Measurements from ENCODE around the gene NPAS3.

The NPAS3 gene

DNA sequence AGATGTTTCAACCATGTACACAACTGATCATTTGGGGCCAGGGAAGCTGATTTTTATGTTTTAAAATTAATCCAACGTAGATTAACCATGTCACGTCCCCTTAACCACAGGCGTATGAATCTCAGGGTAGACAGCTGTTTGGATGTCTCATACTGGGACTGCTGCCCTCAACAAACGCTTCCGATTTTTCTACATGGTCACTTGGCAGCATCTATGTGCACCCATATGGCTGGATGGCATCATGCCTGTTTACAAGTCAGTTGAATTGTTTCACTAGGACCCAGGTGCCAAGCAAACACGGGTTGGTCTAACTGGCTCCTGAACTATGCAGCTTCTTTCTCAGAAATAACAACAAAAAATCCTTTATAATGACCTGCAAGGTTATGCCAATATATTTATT, 393.8 kb downstream of the NPAS3 start:
- TF ChIP-seq, protein P1, sequence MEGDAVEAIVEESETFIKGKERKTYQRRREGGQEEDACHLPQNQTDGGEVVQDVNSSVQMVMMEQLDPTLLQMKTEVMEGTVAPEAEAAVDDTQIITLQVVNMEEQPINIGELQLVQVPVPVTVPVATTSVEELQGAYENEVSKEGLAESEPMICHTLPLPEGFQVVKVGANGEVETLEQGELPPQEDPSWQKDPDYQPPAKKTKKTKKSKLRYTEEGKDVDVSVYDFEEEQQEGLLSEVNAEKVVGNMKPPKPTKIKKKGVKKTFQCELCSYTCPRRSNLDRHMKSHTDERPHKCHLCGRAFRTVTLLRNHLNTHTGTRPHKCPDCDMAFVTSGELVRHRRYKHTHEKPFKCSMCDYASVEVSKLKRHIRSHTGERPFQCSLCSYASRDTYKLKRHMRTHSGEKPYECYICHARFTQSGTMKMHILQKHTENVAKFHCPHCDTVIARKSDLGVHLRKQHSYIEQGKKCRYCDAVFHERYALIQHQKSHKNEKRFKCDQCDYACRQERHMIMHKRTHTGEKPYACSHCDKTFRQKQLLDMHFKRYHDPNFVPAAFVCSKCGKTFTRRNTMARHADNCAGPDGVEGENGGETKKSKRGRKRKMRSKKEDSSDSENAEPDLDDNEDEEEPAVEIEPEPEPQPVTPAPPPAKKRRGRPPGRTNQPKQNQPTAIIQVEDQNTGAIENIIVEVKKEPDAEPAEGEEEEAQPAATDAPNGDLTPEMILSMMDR (IDR thresholded peaks at IDR 0.05; ENCODE audit: low read depth, low read length, missing control alignments) = no peak
- no peaks in the 10 kb centered on the region for H3K27me3 ChIP-seq (replicated peaks)
- no peak overlapping the region for H3K27ac ChIP-seq
- H3K4me3 ChIP-seq (ENCODE audit: low read depth, low read length) = no peak overlapping the region
- in situ Hi-C loops (cut with HindIII; ENCODE audit: low pct_ligation_motif_present, low sequenced_read_pairs) = no loop called here
- no peak for DNase-seq
- no peaks in the 10 kb centered on the region for H3K36me3 ChIP-seq (replicated peaks)

DNA sequence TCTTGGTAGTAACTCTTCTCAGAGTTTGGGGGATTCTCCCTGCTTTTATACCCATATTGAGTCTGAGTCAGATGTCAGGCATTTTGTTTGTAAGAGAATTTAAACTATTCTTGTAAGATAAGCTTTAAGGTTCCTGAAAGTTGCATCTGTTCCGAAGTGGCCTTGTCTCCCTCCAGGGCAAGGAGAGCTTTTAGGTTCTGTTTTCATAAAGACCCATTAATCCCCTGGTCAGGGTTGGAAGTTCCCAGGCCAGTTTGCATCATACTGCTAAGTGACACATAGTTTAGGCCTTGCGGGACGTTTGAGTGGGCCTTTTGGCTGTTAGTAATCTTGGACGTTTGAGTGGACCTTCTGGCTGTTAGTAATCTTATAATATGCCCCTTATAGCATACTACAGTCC, 396.7 kb downstream of the NPAS3 start:
- H3K4me3 ChIP-seq (ENCODE audit: low read depth, low read length) = no peak overlapping the region
- TF ChIP-seq, protein P1 (IDR thresholded peaks at IDR 0.05; ENCODE audit: low read depth, low read length, missing control alignments) = no peak
- no peaks in the 10 kb centered on the region for H3K36me3 ChIP-seq (replicated peaks)
- H3K27ac ChIP-seq = no peak overlapping the region
- H3K27me3 ChIP-seq (replicated peaks) = no peaks in the 10 kb centered on the region
- peak; percentile 36 for DNase-seq
- in situ Hi-C loops (cut with HindIII; ENCODE audit: low pct_ligation_motif_present, low sequenced_read_pairs) = no loop called here

DNA sequence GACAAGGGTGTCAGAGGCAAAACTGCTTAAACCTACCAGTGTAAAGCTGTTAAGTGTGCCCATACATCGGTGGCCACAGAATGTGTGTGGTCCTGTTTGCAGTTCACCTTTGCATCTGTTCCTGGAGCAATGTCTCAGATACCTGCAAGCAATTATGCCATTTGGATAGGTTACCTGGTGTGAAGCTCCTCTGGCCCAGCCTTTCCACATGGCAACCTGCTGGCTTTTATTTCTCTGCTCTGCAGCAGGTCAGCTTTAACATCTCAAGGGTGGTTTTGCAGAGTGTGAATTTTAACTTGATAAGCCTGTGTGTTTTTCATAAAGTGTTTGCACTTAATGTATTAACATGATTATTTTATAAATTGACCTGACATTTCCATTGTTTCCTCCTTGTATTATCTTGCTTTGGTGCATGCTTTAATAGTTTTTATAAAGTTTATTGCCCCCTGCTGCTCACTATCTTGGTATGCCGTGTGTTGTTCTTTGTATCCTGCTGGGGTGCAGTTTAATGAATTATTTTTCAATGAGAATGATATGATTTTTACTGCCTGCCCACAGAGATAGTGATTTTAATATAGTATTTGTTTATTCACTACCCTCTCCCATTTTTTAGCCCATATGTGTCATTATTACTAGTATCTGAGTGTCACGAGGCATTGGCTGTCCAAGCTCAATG, 403.8 kb downstream of the NPAS3 start:
- TF ChIP-seq, protein P1 (IDR thresholded peaks at IDR 0.05; ENCODE audit: low read depth, low read length, missing control alignments) = no peak
- Histone ChIP-seq H3K27me3 (replicated peaks) (no peaks in the 10 kb centered on the region), H3K4me3 (ENCODE audit: low read depth, low read length) (no peak overlapping the region), H3K36me3 (replicated peaks) (no peaks in the 10 kb centered on the region), H3K27ac (peak overlapping the region; percentile 28)
- in situ Hi-C loops (cut with HindIII; ENCODE audit: low pct_ligation_motif_present, low sequenced_read_pairs) = no loop called here
- no peak for DNase-seq

DNA sequence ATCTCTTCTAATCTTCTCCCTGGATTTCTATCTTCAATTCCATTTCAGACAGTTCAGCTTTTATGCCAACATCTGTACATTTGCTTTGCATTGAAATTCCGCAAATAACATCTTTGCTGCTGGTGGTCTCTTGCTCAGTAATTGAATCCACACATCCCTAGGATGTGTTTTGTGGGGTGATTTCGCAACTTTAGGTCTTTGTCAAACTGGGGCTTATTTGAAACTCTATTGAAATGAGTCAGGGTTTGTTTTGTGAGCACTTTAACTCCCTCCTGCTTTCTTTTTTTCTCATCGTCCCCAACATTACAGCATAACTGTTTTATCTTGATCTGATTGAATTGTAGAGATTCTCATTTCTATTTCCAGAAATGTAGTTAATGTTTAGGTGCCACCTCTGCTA, 404.3 kb downstream of the NPAS3 start:
- DNase-seq = peak; percentile 52
- TF ChIP-seq, protein P1 (IDR thresholded peaks at IDR 0.05; ENCODE audit: low read depth, low read length, missing control alignments) = no peak
- in situ Hi-C loops (cut with HindIII; ENCODE audit: low pct_ligation_motif_present, low sequenced_read_pairs) = no loop called here
- Histone ChIP-seq H3K27me3 (replicated peaks) (no peaks in the 10 kb centered on the region), H3K27ac (peak overlapping the region; percentile 28), H3K36me3 (replicated peaks) (no peaks in the 10 kb centered on the region), H3K4me3 (ENCODE audit: low read depth, low read length) (no peak overlapping the region)

DNA sequence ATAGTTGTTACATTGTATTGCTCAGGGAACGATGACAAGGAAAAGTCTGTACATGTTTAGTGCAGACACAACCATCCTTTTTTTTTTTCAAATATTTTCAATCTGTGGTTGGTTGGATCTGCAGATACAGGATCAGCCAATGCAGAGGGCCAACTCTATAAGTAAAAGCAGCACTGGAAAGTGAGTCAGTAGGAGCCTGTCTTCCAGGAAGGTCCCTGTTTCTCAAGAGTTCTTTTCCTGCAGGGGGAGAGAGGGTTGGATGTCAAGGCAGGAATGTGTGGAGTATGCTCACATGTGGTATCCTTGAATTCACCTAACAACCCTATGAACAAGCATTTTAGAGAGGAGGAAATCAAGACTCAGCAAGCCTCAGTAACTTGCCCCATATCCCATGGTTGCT, 409.1 kb downstream of the NPAS3 start:
- no peak overlapping the region for H3K4me3 ChIP-seq (ENCODE audit: low read depth, low read length)
- no peak overlapping the region for H3K27ac ChIP-seq
- TF ChIP-seq, protein P1 (IDR thresholded peaks at IDR 0.05; ENCODE audit: low read depth, low read length, missing control alignments) = no peak
- no peaks in the 10 kb centered on the region for H3K36me3 ChIP-seq (replicated peaks)
- no peak for DNase-seq
- H3K27me3 ChIP-seq (replicated peaks) = no peaks in the 10 kb centered on the region
- in situ Hi-C loops (cut with HindIII; ENCODE audit: low pct_ligation_motif_present, low sequenced_read_pairs) = no loop called here

DNA sequence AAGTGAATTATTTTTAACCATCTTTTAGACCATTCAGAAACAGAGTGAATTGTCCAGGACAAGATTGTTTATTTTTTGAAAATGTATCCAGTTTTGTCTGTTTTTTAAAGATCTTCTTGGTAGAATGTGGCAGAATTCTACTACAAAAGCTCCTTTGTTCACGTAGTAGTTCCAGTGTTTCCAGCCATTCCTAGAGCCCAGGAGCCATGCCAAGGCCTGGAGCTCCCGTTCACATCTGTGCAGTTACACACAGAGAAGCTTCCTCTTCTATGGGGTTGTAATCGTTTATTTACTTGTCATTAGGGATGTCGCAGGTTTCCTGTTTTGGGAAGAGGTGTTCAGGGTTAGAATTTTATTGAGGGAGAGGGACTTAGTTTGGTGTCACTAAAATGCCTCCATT, 409.8 kb downstream of the NPAS3 start:
- H3K27ac ChIP-seq = no peak overlapping the region
- TF ChIP-seq, protein P1 (IDR thresholded peaks at IDR 0.05; ENCODE audit: low read depth, low read length, missing control alignments) = no peak
- H3K36me3 ChIP-seq (replicated peaks) = no peaks in the 10 kb centered on the region
- DNase-seq = no peak
- H3K4me3 ChIP-seq (ENCODE audit: low read depth, low read length) = no peak overlapping the region
- in situ Hi-C loops (cut with HindIII; ENCODE audit: low pct_ligation_motif_present, low sequenced_read_pairs) = no loop called here
- H3K27me3 ChIP-seq (replicated peaks) = no peaks in the 10 kb centered on the region
